A204.1 (cell line): Measurements from ENCODE around the gene ATRX.

ENCODE experiments used
- FAIRE-seq: peaks from 2 replicates; lab custom pipeline; 2012; peaks lifted over from hg19 to GRCh38; lab: Jason Lieb, UNC

The ATRX gene

GRCh38 chrX:77493677-77494553, 292.1 kb downstream of the ATRX start:
- FAIRE-seq, result no peak

DNA sequence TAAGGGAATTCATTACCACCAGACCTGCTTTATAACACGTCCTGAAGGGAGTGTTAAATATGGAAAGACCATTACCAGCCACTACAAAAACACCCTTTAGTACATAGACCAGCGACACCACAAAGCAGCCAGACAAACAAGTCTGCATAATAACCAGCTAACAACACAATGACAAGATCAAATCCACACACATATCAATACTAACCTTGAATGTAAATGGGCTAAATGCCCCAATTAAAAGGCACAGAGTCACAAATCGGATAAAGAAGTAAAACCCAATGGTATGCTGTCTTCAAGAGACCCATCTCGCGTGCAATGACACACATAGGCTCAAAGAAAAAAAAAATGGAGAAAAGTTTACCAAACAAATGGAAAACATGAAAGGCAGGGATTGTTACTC, 302.0 kb downstream of the ATRX start:
- FAIRE-seq, result no peak

DNA sequence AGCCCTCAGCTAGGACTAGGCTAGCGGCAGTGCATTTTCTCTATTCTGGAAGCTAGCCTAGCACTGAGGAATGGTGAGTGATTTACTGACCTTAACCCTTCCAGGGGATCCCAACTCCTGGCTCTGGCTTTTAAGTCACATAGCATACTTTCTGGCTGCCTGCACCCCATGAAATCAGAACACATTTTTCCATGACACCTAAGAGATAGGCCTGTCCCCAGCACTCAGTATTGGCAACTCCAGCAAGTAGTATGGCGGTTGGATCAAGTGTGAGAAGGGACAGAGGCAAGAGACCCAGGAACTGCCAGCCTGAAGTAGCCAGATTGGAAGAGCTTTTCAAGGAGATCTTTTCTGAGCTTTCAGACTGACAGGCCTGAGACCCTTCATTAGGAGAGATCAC, 330.6 kb downstream of the ATRX start:
- no peak for FAIRE-seq
